Uterus (tissue), 4 donors: ENCODE measurements around the gene SKI. TPM values are rescaled to one million over a fixed set of nuclear protein-coding genes. Genes with fewer than 3 reads are reported as not detected.

Source experiments
- DNase-seq, 2 donors: peaks; one replicate each; pipeline ENCODE4 v3.0.0-alpha.2; 2019 to 2020
- H3K27ac ChIP-seq, 2 donors: fragments of 200-600 bp; sonication (generic); 1 replicate in 1 of 2; 2 replicates in 1 of 2; pipeline ENCODE4 v1.5.1; 2016 to 2018
- H3K27me3 ChIP-seq, 2 donors: fragments of 200-600 bp; sonication (generic); one replicate each; pipeline ENCODE4 v1.5.1; 2018 to 2019; ENCODE audit warnings: control low read depth in 1 of 2
- H3K36me3 ChIP-seq, 2 donors: fragments of 200-600 bp; sonication (generic); one replicate each; pipeline ENCODE4 v1.5.1; 2019; ENCODE audit warnings: control low read depth in 1 of 2
- H3K4me1 ChIP-seq, 2 donors: fragments of 200-600 bp; sonication (generic); one replicate each; pipeline ENCODE4 v1.5.1; 2018 to 2019; ENCODE audit warnings: control low read depth in 1 of 2
- H3K4me3 ChIP-seq, 2 donors: fragments of 200-600 bp; sonication (generic); 1 replicate in 1 of 2; 2 replicates in 1 of 2; pipeline ENCODE4 v1.5.1; 2018 to 2019; ENCODE audit warnings: mild to moderate bottlenecking in 1 of 2
- H3K9me3 ChIP-seq, 2 donors: fragments of 200-600 bp; sonication (generic); one replicate each; pipeline ENCODE4 v1.5.1; 2019; ENCODE audit warnings: control low read depth in 1 of 2
- POLR2A ChIP-seq, 2 donors: fragments of 450-650 bp; IDR thresholded peaks; one replicate each; pipeline ENCODE4 v1.6.1; 2016; ENCODE audit warnings: antibody characterized with exemption in 2 of 2, mild to moderate bottlenecking in 1 of 2, moderate library complexity in 1 of 2
- intact Hi-C: fragments of 100-400 bp; cut with DNase I; formaldehyde crosslinking; loops from one replicate; pipeline ENCODE4 v1.15.1; 2023; ENCODE audit warnings: low total_unique reads
- total RNA-seq, 4 donors: library from RNA; depleted of rRNA in 3 of 4; stranded (reverse); fragments of >200 nt in 3 of 4; gene quantifications; one replicate each; pipeline versions ENCODE4 v1.1.0 to v1.2.4, GENCODE V29; 2014 to 2023
- TF ChIP-seq, protein P1 (sequence below), 4 experiments: fragments of 200-600 bp in 2 of 4; fragments of 450-650 bp in 2 of 4; sonication (generic) in 2 of 4; IDR thresholded peaks; one replicate each; pipeline ENCODE4 v1.5.1; 2016 to 2019; ENCODE audit warnings: antibody characterized with exemption in 4 of 4, mild to moderate bottlenecking in 2 of 4, moderate library complexity in 1 of 4
- donor health status: DM: yes; HTN: yes; CAD: no.

The SKI gene
- total RNA-seq, 4 donors from 2014 or later = 22.8 to 148 (median 34.9) TPM

DNA sequence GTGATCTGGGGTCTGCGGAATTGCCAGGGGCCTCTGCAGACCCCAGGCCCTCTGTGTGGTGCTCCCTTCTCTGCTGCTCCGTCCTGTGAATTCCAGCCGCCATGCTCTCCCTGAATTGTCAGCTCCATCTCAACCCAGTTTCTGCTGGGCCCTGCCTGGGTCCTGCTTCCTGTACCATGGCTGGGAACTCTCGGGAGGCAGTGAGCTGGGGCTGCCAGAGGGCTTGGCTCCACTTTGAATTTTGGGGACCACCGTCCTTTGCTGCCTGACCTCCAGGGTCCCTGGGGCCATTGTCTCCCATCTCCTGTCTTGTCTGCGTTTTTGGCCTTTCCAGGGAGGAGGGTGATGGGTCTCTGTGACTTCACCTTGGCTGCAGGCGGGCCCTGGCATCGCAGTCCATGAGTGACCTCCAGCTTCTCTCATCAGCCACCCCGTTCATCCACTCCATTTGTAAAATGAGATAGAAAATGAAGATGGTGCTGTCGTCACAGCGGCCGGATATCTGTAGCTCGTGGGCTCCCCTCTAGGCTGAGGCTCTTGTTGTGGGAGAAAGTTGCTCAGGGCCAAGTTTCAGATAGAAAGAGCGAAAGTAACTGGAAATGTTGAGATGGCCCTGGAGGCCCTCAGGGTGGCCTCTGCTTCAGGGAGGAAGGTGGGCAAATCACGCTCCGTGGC, 38.3 kb downstream of the SKI start:
- Histone ChIP-seq H3K4me3 (no peak overlapping the region), H3K27me3 (no peaks in the 10 kb centered on the region), H3K9me3 (no peaks in the 10 kb centered on the region), H3K27ac (no peak overlapping the region), H3K4me1 (peaks cover 14 to 39% of the 10 kb centered on the region in 2 donors), H3K36me3 (no peaks in the 10 kb centered on the region)
- TF ChIP-seq, protein P1, sequence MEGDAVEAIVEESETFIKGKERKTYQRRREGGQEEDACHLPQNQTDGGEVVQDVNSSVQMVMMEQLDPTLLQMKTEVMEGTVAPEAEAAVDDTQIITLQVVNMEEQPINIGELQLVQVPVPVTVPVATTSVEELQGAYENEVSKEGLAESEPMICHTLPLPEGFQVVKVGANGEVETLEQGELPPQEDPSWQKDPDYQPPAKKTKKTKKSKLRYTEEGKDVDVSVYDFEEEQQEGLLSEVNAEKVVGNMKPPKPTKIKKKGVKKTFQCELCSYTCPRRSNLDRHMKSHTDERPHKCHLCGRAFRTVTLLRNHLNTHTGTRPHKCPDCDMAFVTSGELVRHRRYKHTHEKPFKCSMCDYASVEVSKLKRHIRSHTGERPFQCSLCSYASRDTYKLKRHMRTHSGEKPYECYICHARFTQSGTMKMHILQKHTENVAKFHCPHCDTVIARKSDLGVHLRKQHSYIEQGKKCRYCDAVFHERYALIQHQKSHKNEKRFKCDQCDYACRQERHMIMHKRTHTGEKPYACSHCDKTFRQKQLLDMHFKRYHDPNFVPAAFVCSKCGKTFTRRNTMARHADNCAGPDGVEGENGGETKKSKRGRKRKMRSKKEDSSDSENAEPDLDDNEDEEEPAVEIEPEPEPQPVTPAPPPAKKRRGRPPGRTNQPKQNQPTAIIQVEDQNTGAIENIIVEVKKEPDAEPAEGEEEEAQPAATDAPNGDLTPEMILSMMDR (IDR thresholded peaks at IDR 0.05) = no peak
- TF ChIP-seq POLR2A (IDR thresholded peaks at IDR 0.05) = no peak
- intact Hi-C loops = no loop called here
- DNase-seq = no peak

DNA sequence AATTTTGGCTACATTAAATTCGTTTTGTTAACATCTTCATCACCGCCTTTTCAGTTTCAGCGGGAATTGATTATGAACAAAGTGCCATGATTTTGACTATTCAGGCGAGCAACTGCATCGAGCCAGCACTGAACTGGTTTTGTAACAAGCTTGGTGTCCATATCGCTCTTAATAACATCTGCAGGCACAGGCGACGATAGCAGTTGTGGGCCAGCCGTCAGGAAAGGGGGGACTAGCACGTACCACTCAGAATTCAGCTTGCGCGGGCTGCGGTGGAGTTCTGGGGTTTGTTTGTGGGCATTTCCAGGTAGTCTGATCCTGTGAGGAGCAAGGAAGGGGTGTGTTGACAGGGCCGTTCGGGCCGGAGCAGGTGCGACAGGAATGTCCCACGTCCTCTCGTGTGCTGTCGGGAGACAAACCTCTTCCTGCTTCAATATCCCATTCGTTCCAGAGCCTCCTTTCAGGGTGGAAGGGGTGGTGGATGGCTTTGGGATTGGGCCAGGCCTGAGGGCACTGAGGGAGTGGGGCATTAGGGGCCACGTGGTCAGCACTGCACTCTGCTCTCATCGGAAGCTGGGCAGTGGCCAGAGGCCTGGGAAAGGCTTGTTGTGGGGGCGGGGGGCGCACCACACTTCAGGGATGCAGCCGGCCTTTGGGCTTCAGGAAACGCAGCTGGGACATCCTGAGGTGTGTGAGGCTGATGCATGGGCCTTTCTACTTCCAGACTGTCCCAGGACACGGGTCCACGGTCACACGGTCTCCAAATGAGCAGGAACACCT, 39.1 kb downstream of the SKI start:
- H3K27me3 ChIP-seq = no peaks in the 10 kb centered on the region
- H3K4me1 ChIP-seq = peaks cover 18 to 47% of the 10 kb centered on the region in 2 donors
- H3K4me3 ChIP-seq = no peak overlapping the region
- TF ChIP-seq POLR2A (IDR thresholded peaks at IDR 0.05) = no peak
- TF ChIP-seq, protein P1 (IDR thresholded peaks at IDR 0.05) = no peak
- H3K9me3 ChIP-seq = no peaks in the 10 kb centered on the region
- no peaks in the 10 kb centered on the region for H3K36me3 ChIP-seq
- H3K27ac ChIP-seq = no peak overlapping the region
- DNase-seq = no peak
- intact Hi-C loops = no loop called here

- no peak for DNase-seq
- Histone ChIP-seq H3K36me3 (no peaks in the 10 kb centered on the region), H3K27ac (peak overlapping the region in 1 of 2 donors; percentile 9), H3K9me3 (no peaks in the 10 kb centered on the region), H3K27me3 (no peaks in the 10 kb centered on the region), H3K4me3 (no peak overlapping the region), H3K4me1 (peaks cover 18 to 53% of the 10 kb centered on the region in 2 donors)
- no peak for TF ChIP-seq POLR2A (IDR thresholded peaks at IDR 0.05)
- TF ChIP-seq, protein P1 (IDR thresholded peaks at IDR 0.05) = no peak
- intact Hi-C loops = no loop called here
Measured at GRCh38 chr1:2267862-2268261, 39.7 kb downstream of the SKI start.

DNA sequence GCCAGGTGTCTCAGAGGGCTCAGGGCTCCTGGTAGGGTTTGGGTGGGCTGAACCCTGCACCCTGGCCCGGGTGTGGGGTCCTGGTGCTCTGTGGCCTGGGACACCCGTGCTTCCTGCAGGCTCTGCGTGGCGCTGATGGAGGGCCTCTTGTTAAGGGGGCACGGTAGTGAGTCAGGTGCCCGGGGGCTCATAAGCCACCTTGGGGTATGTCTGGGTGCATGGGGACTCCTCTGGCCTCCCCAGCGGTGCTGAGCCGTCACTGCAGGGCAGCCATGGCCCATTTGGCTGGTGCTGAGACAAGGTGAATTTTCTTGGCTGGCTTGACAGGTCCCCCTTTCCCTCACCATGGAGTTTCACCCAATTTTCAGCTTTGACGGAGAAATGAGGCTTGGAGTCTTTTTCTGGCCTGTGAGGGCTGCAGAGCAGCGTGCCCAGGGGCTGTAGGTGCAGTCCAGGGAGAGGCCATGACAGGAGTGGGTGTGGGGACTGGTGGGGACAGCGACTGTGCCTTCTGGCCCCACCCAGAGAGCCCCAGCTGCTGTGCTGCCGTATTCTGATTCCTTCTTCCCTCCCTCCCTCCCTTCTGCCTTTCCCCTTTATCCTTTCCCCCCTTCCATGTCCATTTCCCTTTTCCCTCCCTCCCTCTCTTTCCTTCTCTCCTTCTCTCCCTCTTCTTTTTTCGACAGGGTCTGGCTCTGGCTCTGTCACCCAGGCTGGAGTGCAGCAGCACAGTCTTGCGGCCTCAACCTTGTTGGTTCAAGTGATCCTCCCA, 40.4 kb downstream of the SKI start:
- peak overlapping the region in 1 of 2 donors; percentile 9 for H3K27ac ChIP-seq

More for the DNA sequence above, 40.4 kb downstream of the SKI start:
- Histone ChIP-seq H3K9me3 (no peaks in the 10 kb centered on the region), H3K36me3 (no peaks in the 10 kb centered on the region), H3K4me3 (no peak overlapping the region), H3K27me3 (no peaks in the 10 kb centered on the region), H3K4me1 (peaks cover 18 to 55% of the 10 kb centered on the region in 2 donors)
- DNase-seq = no peak
- intact Hi-C loops = no loop called here
- TF ChIP-seq POLR2A (IDR thresholded peaks at IDR 0.05) = no peak
- TF ChIP-seq, protein P1 (IDR thresholded peaks at IDR 0.05) = no peak
